ENCODE data around the gene MT3.

Gene MT3

GRCh38 chr16:56589141-56590039 is at the start of gene MT3:
MT3 (plus strand) TSS chr16:56589528; CDS start chr16:56589591, 63 bp downstream.
- ChIA-PET CTCF (no interaction called here), POLR2A (interaction anchor here (0.5 kb wide), 1 partner anchor 590 kb away, joined by 3 read pairs; no protein-coding TSS in a partner anchor)
- TF ChIP-seq CTCF (IDR thresholded peaks at IDR 0.05; ENCODE audit: control extremely low read depth, extremely low read depth, low read depth, missing control alignments): no peak
- no peak for DNase-seq (ENCODE audit: extremely low spot score)

- CTCF ChIA-PET: no interaction called here
- TF ChIP-seq CTCF (IDR thresholded peaks at IDR 0.05; ENCODE audit: control extremely low read depth, extremely low read depth, low read depth, missing control alignments): no peak
- POLR2A ChIA-PET: no interaction called here
- no peak for DNase-seq (ENCODE audit: extremely low spot score)
Observed at GRCh38 chr16:56539656-56540055, 49.7 kb upstream of the MT3 start.

GRCh38 chr16:56542039-56542438 is 47.3 kb upstream of the MT3 start:
- no peak for DNase-seq (ENCODE audit: extremely low spot score)
- ChIA-PET CTCF (interaction anchor here (1.5 kb wide), 1 partner anchor 16 kb away, joined by 3 read pairs; no protein-coding TSS in a partner anchor), POLR2A (no interaction called here)
- TF ChIP-seq CTCF (IDR thresholded peaks at IDR 0.05; ENCODE audit: control extremely low read depth, extremely low read depth, low read depth, missing control alignments): no peak

- POLR2A ChIA-PET: no interaction called here
- TF ChIP-seq CTCF (IDR thresholded peaks at IDR 0.05; ENCODE audit: control extremely low read depth, extremely low read depth, low read depth, missing control alignments): no peak
- CTCF ChIA-PET: interaction anchor here (0.8 to 1.5 kb wide), 6 partner anchors 14 to 292 kb away, joined by 3 to 4 read pairs (median 3); no protein-coding TSS in a partner anchor
- DNase-seq (ENCODE audit: extremely low spot score): no peak
Observed at GRCh38 chr16:56547120-56547948, 42.0 kb upstream of the MT3 start.

- ChIA-PET CTCF (interaction anchor here (0.9 to 1.3 kb wide), 3 partner anchors 14 to 95 kb away, joined by 3 to 4 read pairs (median 3); no protein-coding TSS in a partner anchor), POLR2A (no interaction called here)
- no peak for TF ChIP-seq CTCF (IDR thresholded peaks at IDR 0.05; ENCODE audit: control extremely low read depth, extremely low read depth, low read depth, missing control alignments)
Observed at GRCh38 chr16:56547949-56548567, 41.3 kb upstream of the MT3 start.

GRCh38 chr16:56549161-56549560 is 40.2 kb upstream of the MT3 start:
- DNase-seq (ENCODE audit: extremely low spot score): no peak
- CTCF ChIA-PET: interaction anchor here (2.3 kb wide), 1 partner anchor 28 kb away, joined by 6 read pairs; no protein-coding TSS in a partner anchor
- POLR2A ChIA-PET: no interaction called here

More at GRCh38 chr16:56547949-56548567, 41.3 kb upstream of the MT3 start:
- DNase-seq (ENCODE audit: extremely low spot score): no peak

More at GRCh38 chr16:56549161-56549560, 40.2 kb upstream of the MT3 start:
- TF ChIP-seq CTCF (IDR thresholded peaks at IDR 0.05; ENCODE audit: control extremely low read depth, extremely low read depth, low read depth, missing control alignments): no peak

Data from GM10248 (cell line).